NCI-H187 (cell line): ENCODE data around the gene TSPAN9.

ENCODE experiments used
- DNase-seq, 2 experiments: peaks; one replicate each; lab custom pipeline; 2025; lab: John Stamatoyannopoulos, UW

TSPAN9 gene

DNA sequence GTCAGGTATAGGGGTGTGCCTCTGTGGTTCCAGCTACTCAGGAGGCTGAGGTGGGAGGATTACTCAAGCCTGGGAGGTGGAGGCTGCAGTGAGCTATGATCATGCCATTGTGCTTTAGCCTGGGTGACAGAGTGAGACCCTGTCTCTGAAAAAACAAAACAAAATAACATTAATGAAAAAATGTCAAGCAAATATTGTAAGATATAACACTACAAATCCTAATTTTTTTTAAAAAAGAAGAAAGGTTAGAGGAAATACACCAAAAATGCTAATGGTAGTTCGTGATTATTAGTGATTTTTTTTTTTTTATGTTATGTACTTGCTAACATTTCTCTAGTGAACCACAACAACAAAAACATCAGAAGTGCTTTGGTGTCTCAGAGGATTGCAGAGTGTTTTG is 47.7 kb downstream of the TSPAN9 start:
- DNase-seq = no peak

DNA sequence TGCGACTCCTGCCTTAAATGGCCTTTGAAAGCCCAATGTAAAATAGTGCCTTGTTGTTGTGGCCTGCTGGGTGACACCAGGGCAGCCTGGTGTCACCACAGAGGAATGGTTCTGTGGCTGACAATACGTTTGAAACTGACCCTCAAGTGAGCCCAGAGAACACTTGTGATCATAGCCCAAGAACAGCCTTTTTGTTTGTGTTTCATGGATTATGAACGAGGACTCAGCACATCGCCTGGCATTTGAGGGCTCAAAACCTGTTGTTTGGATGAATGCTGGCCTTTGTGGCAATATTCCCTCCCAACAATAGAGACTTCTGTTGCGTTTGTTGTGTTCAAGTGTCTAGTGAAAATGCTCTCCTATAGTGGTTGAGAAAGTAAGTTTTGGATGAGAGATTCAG is 48.5 kb downstream of the TSPAN9 start:
- DNase-seq = no peak

- no peak for DNase-seq
These were observed 50.7 kb downstream of the TSPAN9 start for GRCh38 chr12:3127832-3128231.

- no peak for DNase-seq
These were observed 51.5 kb downstream of the TSPAN9 start for GRCh38 chr12:3128498-3129293.

- no peak for DNase-seq
These were observed 52.3 kb downstream of the TSPAN9 start for GRCh38 chr12:3129301-3130056.

GRCh38 chr12:3130057-3130830 is 53.1 kb downstream of the TSPAN9 start:
- DNase-seq = no peak

GRCh38 chr12:3131129-3131528 is 54.0 kb downstream of the TSPAN9 start:
- no peak for DNase-seq

DNA sequence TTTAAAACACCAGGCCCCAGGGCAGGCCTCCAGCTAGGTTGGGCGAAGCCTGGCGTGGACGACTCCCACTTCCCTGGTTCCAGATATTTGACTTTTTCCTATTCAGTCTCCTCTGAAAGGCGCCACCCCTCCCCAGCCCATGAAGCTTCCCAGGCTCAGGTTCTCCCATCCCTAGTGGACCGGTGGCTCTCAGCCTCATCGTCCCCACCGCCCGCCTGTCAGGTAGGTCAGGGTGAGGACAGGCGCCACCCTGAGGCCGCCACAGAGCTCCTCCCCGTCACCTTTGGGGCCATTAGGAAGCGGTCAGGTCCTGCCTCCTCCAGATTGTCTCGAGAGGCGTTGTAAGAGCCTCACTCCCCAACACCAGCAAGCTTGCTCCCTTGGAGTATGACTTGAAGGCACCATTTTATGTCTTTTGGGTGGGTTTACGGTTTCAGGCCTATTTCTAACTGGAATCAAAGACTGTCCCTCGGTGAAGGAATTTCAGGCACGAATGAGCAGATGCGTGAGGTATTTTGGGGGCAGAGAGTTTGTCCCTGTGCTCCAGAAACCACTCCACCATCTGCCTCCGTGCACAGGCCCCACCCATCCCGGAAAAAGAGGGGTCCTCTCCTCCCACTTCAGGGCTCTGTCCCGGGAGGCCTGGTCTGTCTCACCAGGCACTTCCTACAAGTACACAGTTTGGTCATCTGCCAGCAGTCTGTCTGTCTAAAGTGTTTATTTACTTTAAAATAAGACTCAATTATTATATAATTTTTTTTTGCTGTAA is 55.6 kb downstream of the TSPAN9 start:
- DNase-seq = no peak

DNA sequence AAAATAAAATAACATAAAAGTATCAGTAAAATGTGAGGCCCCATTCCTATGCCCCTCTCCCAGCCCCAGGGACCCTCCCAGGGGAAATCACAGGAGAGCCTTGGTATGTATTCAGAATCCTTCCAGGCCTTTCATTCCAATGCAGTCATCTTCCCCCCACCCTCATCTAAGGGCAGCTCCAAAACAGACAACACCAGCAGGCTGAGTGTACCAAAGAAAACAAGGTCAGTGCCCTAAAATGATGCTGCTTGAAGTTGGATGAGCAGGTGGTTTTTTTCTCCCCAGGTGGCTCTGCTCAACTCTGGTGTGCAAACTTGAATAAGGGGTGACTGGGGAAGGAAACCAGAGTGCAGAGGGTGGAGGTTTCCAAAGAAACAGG is 56.2 kb downstream of the TSPAN9 start:
- no peak for DNase-seq

DNA sequence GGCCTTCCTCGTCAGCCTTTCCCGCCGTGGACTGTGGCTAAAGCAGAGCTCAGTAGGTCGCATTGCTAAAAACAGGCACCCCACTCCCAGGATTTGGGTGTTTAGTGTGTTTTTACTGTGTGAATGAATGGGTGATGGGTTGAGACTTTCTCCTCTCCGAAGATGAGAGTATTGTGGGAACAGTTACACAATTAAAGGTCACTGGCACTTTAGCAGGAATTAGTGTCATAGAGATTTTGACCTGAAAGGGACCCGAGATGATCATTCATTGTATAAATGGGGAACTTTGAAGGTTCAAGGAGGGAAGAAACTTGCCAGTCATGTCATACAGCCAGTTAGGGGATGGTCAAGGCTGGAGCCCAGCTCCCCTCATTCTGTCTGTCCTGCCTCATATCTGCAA is 56.9 kb downstream of the TSPAN9 start:
- DNase-seq = no peak

- DNase-seq = no peak
These were observed 57.5 kb downstream of the TSPAN9 start for GRCh38 chr12:3134526-3135135.

GRCh38 chr12:3135522-3136461 is 58.6 kb downstream of the TSPAN9 start:
- peak in 1 of 2 experiments; percentile 52 for DNase-seq

DNA sequence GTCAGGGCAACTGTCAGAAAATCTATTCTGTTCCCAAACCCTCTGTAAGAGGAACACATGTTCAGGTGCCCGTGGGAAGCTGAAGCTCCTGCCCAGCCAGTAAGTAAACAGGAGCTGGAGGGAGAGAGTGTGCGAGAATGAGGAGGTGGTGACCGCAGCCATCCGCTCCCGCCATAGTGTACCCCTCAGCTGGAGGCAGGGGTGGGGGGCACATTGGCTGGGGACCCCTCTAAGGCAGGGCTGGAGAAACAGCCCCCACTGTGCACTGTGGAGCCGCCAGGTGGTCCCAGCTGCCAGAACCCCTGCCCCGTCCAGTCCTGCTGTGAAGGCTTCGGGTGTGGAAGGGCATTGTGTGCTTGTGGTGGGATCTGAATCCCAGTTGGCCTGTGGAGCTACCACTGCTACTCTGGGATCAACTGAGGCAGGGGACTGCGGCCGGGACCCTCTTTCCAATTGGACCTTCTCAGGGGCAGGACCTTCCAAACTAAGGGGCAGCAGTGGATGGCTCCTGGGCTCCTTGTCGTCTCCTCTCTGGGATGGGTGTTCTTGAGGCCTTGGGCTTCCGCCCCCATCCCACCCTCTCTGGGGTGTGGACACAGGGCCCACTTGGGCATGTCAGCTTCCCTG is 59.6 kb downstream of the TSPAN9 start:
- DNase-seq = no peak

- no peak for DNase-seq
These were observed 60.1 kb downstream of the TSPAN9 start for GRCh38 chr12:3137268-3137781.

DNA sequence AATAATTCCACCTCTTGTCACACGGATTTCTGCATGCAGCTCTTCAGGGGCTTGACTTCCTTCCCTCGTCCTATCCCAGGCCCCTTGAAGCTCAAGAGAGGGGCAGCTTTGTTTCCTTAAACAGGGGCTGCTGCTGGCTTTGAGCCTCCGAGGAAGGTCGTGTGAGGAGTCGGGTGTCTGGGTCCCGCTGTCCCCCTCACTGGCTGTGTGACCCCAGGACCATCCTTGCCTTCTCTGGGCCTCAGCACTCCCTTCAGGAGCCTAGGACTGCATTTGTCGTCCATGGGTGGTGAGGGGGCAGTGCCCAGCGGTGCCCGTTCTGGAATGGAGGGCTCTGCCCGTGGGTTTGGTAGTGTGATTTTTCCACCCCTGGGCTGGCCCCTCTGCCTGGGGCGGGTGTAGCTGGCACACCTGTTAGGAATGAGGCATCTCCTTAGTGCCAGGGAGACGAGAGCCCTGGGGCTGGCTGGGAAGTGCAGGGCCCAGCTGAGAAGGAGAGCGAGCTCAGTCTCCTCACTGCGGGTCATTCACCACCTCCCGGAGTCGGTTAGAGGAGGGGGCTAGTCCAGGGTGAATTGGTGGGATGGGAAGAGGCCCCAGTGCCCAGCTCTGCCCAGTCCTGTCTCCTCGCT is 60.8 kb downstream of the TSPAN9 start:
- no peak for DNase-seq

- no peak for DNase-seq
These were observed 61.8 kb downstream of the TSPAN9 start for GRCh38 chr12:3138941-3139511.

DNA sequence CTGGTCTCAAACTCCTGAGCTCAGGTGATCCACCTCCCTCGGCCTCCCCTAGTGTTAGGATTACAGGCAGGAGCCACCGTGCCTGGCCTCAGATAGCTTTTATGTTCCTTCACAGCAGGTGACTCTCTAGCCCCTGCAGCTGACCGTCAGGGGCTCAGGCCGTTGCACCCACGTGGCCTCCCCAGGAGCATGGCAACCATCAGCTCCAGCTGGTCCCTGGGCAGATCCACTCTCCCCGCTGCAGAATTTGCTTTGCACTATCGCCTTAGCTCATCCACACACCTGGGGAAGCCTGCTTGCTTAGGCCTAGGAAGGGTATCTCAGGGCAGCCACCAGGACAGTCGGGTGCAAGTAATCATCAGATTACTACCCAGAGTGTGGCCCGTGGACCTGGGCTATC is 62.6 kb downstream of the TSPAN9 start:
- DNase-seq = no peak

GRCh38 chr12:3140284-3140683 is 63.1 kb downstream of the TSPAN9 start:
- no peak for DNase-seq
